ENCODE results near the gene CAB39L.

CAB39L gene

GRCh38 chr13:49403996-49404702, 39.7 kb downstream of the CAB39L start:
- WGBS, 2 experiments: 85 to 90% methylated on average over 5 to 7 of the region's 7 CpGs
- Histone ChIP-seq H3K27ac (ENCODE audit: insufficient read depth, low read depth, low read length, poor library complexity, severe bottlenecking) (no peak overlapping the region), H3K4me3 (ENCODE audit: insufficient read depth, low read depth, low read length) (no peak overlapping the region), H3K36me3 (ENCODE audit: control insufficient read depth, insufficient read depth, low read length) (no peaks in the 10 kb centered on the region), H3K4me1 (ENCODE audit: control insufficient read depth, insufficient read depth, low read length) (no peaks in the 10 kb centered on the region), H3K27me3 (ENCODE audit: control insufficient read depth, insufficient read depth, low read length, poor library complexity, severe bottlenecking) (no peaks in the 10 kb centered on the region), H3K9me3 (ENCODE audit: control insufficient read depth, low read length) (no peaks in the 10 kb centered on the region)

DNA sequence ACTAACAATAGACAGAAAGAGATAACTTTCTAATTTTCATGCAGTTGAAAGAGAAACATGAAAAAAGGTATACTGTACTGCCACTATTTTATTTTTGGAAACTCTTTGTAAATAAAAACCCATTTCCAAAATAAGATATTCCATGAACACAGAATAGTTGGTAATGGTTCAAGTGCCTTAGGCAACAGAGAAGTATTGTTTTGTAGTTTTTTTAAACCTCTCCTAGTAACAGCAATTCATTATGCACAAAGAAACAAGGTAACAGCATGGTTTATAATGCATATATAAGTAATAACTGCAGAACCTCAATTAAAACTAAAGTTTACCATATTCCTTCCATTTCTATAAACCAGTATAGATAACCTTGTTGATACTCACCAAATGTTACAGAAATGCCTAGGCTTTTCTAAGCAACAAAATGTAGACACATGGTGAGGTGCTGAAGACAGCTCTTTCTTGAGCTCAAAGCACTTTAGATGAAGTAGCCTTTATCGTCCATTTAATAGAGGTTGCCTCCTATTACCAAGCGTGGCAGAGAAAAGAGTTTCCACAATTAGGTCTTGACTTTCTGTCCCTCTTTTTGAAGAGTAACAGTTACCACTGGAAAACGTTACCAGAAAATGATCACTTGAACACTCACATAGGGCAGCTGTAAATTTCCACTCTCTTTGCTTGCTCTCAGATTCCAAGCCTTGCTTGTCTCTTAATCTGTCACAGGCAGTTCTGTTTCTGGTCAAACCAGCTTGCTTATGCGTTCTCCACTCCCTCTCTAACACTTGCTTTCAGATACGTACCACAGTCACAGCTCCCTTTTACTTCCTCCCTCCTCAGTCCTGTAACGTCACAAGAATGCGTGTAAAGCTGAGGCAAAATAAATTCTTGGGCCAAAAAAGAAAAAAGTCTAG, 42.9 kb downstream of the CAB39L start:
- Histone ChIP-seq H3K27ac (ENCODE audit: insufficient read depth, low read depth, low read length, poor library complexity, severe bottlenecking) (no peak overlapping the region), H3K9me3 (ENCODE audit: control insufficient read depth, low read length) (no peaks in the 10 kb centered on the region), H3K4me1 (ENCODE audit: control insufficient read depth, insufficient read depth, low read length) (no peaks in the 10 kb centered on the region), H3K36me3 (ENCODE audit: control insufficient read depth, insufficient read depth, low read length) (no peaks in the 10 kb centered on the region), H3K4me3 (ENCODE audit: insufficient read depth, low read depth, low read length) (no peak overlapping the region), H3K27me3 (ENCODE audit: control insufficient read depth, insufficient read depth, low read length, poor library complexity, severe bottlenecking) (no peaks in the 10 kb centered on the region)
- 43 to 61% methylated on average over 7 of the region's 7 CpGs for WGBS, 2 experiments

GRCh38 chr13:49399801-49400472, 43.9 kb downstream of the CAB39L start:
- Histone ChIP-seq H3K4me3 (ENCODE audit: insufficient read depth, low read depth, low read length) (no peak overlapping the region), H3K27me3 (ENCODE audit: control insufficient read depth, insufficient read depth, low read length, poor library complexity, severe bottlenecking) (no peaks in the 10 kb centered on the region), H3K36me3 (ENCODE audit: control insufficient read depth, insufficient read depth, low read length) (no peaks in the 10 kb centered on the region), H3K9me3 (ENCODE audit: control insufficient read depth, low read length) (no peaks in the 10 kb centered on the region), H3K27ac (ENCODE audit: insufficient read depth, low read depth, low read length, poor library complexity, severe bottlenecking) (no peak overlapping the region), H3K4me1 (ENCODE audit: control insufficient read depth, insufficient read depth, low read length) (no peaks in the 10 kb centered on the region)
- 100% methylated on average over 1 of the region's 1 CpG; no CpG with 5 or more reads in 1 of the 2 experiments for WGBS, 2 experiments

GRCh38 chr13:49395878-49396380, 47.9 kb downstream of the CAB39L start:
- 90 to 100% methylated on average over 1 of the region's 1 CpG for whole genome bisulfite sequencing, 2 experiments
- Histone ChIP-seq H3K4me1 (ENCODE audit: control insufficient read depth, insufficient read depth, low read length) (no peaks in the 10 kb centered on the region), H3K4me3 (ENCODE audit: insufficient read depth, low read depth, low read length) (no peak overlapping the region), H3K27me3 (ENCODE audit: control insufficient read depth, insufficient read depth, low read length, poor library complexity, severe bottlenecking) (no peaks in the 10 kb centered on the region), H3K27ac (ENCODE audit: insufficient read depth, low read depth, low read length, poor library complexity, severe bottlenecking) (no peak overlapping the region), H3K36me3 (ENCODE audit: control insufficient read depth, insufficient read depth, low read length) (no peaks in the 10 kb centered on the region), H3K9me3 (ENCODE audit: control insufficient read depth, low read length) (no peaks in the 10 kb centered on the region)

- Histone ChIP-seq H3K27ac (ENCODE audit: insufficient read depth, low read depth, low read length, poor library complexity, severe bottlenecking) (no peak overlapping the region), H3K9me3 (ENCODE audit: control insufficient read depth, low read length) (no peaks in the 10 kb centered on the region), H3K4me3 (ENCODE audit: insufficient read depth, low read depth, low read length) (no peak overlapping the region), H3K4me1 (ENCODE audit: control insufficient read depth, insufficient read depth, low read length) (no peaks in the 10 kb centered on the region), H3K27me3 (ENCODE audit: control insufficient read depth, insufficient read depth, low read length, poor library complexity, severe bottlenecking) (no peaks in the 10 kb centered on the region), H3K36me3 (ENCODE audit: control insufficient read depth, insufficient read depth, low read length) (no peaks in the 10 kb centered on the region)
- 91 to 94% methylated on average over 1 of the region's 1 CpG for WGBS, 2 experiments
These were observed 48.4 kb downstream of the CAB39L start for GRCh38 chr13:49395451-49395865.

GRCh38 chr13:49388091-49388635, 55.7 kb downstream of the CAB39L start:
- Histone ChIP-seq H3K9me3 (ENCODE audit: control insufficient read depth, low read length) (no peaks in the 10 kb centered on the region), H3K4me1 (ENCODE audit: control insufficient read depth, insufficient read depth, low read length) (no peaks in the 10 kb centered on the region), H3K27ac (ENCODE audit: insufficient read depth, low read depth, low read length, poor library complexity, severe bottlenecking) (no peak overlapping the region), H3K27me3 (ENCODE audit: control insufficient read depth, insufficient read depth, low read length, poor library complexity, severe bottlenecking) (no peaks in the 10 kb centered on the region), H3K36me3 (ENCODE audit: control insufficient read depth, insufficient read depth, low read length) (no peaks in the 10 kb centered on the region), H3K4me3 (ENCODE audit: insufficient read depth, low read depth, low read length) (no peak overlapping the region)
- 44 to 51% methylated on average over 4 to 5 of the region's 5 CpGs for WGBS, 2 experiments

GRCh38 chr13:49386664-49387063, 57.2 kb downstream of the CAB39L start:
- 76 to 87% methylated on average over 1 to 2 of the region's 2 CpGs for WGBS, 2 experiments
- no peak overlapping the region for H3K4me3 ChIP-seq (ENCODE audit: insufficient read depth, low read depth, low read length)

DNA sequence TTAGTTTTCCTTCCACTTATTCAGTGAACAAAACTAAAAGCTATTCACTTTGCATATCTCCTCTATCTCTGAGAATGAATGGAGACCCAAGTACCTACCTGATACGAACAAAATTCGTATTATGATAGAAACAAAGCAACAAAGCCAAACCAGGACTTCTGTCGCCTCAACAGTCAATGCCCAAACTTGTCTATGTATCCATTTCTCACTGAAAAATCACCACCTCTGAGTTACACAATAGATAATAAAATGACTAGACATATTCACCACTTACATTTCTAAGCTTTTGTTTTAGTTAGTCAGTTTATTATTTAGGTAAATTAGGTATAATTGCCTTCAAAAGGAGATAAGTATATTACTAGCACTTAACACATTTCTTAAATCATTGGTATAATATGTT, 67.7 kb downstream of the CAB39L start:
- Histone ChIP-seq H3K36me3 (ENCODE audit: control insufficient read depth, insufficient read depth, low read length) (no peaks in the 10 kb centered on the region), H3K4me1 (ENCODE audit: control insufficient read depth, insufficient read depth, low read length) (no peaks in the 10 kb centered on the region), H3K27me3 (ENCODE audit: control insufficient read depth, insufficient read depth, low read length, poor library complexity, severe bottlenecking) (no peaks in the 10 kb centered on the region), H3K4me3 (ENCODE audit: insufficient read depth, low read depth, low read length) (no peak overlapping the region), H3K9me3 (ENCODE audit: control insufficient read depth, low read length) (no peaks in the 10 kb centered on the region), H3K27ac (ENCODE audit: insufficient read depth, low read depth, low read length, poor library complexity, severe bottlenecking) (no peak overlapping the region)
- WGBS, 2 experiments: 65 to 68% methylated on average over 3 of the region's 3 CpGs

More at GRCh38 chr13:49386664-49387063, 57.2 kb downstream of the CAB39L start:
- H3K36me3 ChIP-seq (ENCODE audit: control insufficient read depth, insufficient read depth, low read length): no peaks in the 10 kb centered on the region
- no peaks in the 10 kb centered on the region for H3K27me3 ChIP-seq (ENCODE audit: control insufficient read depth, insufficient read depth, low read length, poor library complexity, severe bottlenecking)
- H3K27ac ChIP-seq (ENCODE audit: insufficient read depth, low read depth, low read length, poor library complexity, severe bottlenecking): no peak overlapping the region
- H3K9me3 ChIP-seq (ENCODE audit: control insufficient read depth, low read length): no peaks in the 10 kb centered on the region
- H3K4me1 ChIP-seq (ENCODE audit: control insufficient read depth, insufficient read depth, low read length): no peaks in the 10 kb centered on the region

- Histone ChIP-seq H3K27ac (ENCODE audit: insufficient read depth, low read depth, low read length, poor library complexity, severe bottlenecking) (no peak overlapping the region), H3K4me1 (ENCODE audit: control insufficient read depth, insufficient read depth, low read length) (no peaks in the 10 kb centered on the region), H3K27me3 (ENCODE audit: control insufficient read depth, insufficient read depth, low read length, poor library complexity, severe bottlenecking) (no peaks in the 10 kb centered on the region), H3K4me3 (ENCODE audit: insufficient read depth, low read depth, low read length) (no peak overlapping the region), H3K9me3 (ENCODE audit: control insufficient read depth, low read length) (no peaks in the 10 kb centered on the region), H3K36me3 (ENCODE audit: control insufficient read depth, insufficient read depth, low read length) (no peaks in the 10 kb centered on the region)
- WGBS, 2 experiments: 89 to 95% methylated on average over 3 of the region's 4 CpGs
These were observed 69.1 kb downstream of the CAB39L start for GRCh38 chr13:49374585-49375290.
